ENCODE results near the gene LYST. TPM values are rescaled to one million over a fixed set of nuclear protein-coding genes. Genes with fewer than 3 reads are reported as not detected.
"Not testable (repeated sequence)": the region's sequence is repeated elsewhere in the genome, so short reads cannot be mapped to it uniquely, and the experiment has no call there.

Gene LYST
- polyA plus RNA-seq, 1 donor from 2014 or later, result 23.4 TPM

DNA sequence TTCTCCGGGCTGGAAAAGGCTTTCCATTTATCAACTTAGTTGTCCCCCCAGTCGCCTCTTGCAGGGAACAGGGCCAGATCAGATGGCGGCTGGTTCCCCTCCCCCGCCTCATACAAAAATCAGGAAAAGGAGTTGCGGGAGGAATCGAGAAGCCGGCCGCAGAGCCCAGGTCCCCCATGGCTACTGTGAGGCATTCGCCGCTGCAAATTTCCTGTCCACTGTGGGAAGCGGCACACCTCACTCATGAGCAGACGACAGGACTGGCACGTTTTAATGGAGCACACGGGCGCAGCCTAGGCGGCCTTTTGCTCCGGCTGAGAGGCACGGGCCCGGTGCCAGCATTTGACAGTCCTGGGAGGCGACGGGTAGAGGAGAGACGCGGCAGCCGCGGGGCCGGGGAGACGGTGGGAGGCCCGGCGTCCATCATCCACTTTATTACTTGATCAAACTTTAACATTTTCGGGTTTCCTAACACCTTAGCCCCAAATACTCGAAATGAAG, 218.2 kb downstream of the LYST start:
- no peaks in the 10 kb centered on the region for H3K9me3 ChIP-seq (ENCODE audit: low read length)
- H4K20me1 ChIP-seq (ENCODE audit: insufficient read depth), result no peaks in the 10 kb centered on the region
- H3K27me3 ChIP-seq (ENCODE audit: insufficient read depth, low read depth, low read length), result peaks cover 12% of the 10 kb centered on the region
- peak overlapping the region; percentile 51 for H2AFZ ChIP-seq (ENCODE audit: low read depth, low read length)
- H3K9me2 ChIP-seq (ENCODE audit: insufficient read depth, low read length), result no peaks in the 10 kb centered on the region
- peak overlapping the region; percentile 96 for H3K9ac ChIP-seq (ENCODE audit: low read length)
- peak overlapping the region; percentile 99 for H3K4me3 ChIP-seq (ENCODE audit: low read length)
- H3K79me2 ChIP-seq (replicated peaks; ENCODE audit: insufficient read depth, low read length), result peaks cover 51% of the 10 kb centered on the region
- TF ChIP-seq TAF1 (IDR thresholded peaks at IDR 0.05; ENCODE audit: low read depth) (no peak), EZH2 (IDR thresholded peaks at IDR 0.05; ENCODE audit: borderline replicate concordance, insufficient read depth, low read length, poor library complexity, severe bottlenecking) (no peak), MXI1 (conservative IDR thresholded peaks at IDR 0.05; ENCODE audit: poor library complexity, severe bottlenecking) (peak; percentile 52), RAD21 (conservative IDR thresholded peaks at IDR 0.05) (no peak), EP300 (conservative IDR thresholded peaks at IDR 0.05; ENCODE audit: poor library complexity, severe bottlenecking) (no peak)
- TF ChIP-seq, protein P1, sequence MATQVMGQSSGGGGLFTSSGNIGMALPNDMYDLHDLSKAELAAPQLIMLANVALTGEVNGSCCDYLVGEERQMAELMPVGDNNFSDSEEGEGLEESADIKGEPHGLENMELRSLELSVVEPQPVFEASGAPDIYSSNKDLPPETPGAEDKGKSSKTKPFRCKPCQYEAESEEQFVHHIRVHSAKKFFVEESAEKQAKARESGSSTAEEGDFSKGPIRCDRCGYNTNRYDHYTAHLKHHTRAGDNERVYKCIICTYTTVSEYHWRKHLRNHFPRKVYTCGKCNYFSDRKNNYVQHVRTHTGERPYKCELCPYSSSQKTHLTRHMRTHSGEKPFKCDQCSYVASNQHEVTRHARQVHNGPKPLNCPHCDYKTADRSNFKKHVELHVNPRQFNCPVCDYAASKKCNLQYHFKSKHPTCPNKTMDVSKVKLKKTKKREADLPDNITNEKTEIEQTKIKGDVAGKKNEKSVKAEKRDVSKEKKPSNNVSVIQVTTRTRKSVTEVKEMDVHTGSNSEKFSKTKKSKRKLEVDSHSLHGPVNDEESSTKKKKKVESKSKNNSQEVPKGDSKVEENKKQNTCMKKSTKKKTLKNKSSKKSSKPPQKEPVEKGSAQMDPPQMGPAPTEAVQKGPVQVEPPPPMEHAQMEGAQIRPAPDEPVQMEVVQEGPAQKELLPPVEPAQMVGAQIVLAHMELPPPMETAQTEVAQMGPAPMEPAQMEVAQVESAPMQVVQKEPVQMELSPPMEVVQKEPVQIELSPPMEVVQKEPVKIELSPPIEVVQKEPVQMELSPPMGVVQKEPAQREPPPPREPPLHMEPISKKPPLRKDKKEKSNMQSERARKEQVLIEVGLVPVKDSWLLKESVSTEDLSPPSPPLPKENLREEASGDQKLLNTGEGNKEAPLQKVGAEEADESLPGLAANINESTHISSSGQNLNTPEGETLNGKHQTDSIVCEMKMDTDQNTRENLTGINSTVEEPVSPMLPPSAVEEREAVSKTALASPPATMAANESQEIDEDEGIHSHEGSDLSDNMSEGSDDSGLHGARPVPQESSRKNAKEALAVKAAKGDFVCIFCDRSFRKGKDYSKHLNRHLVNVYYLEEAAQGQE (IDR thresholded peaks at IDR 0.05; ENCODE audit: borderline replicate concordance), result no peak
- H3K27ac ChIP-seq (ENCODE audit: low read length), result peak overlapping the region; percentile 80
- peak overlapping the region; percentile 89 for H3K4me2 ChIP-seq (ENCODE audit: low read length)
- H3K36me3 ChIP-seq (ENCODE audit: insufficient read depth, low read length), result no peaks in the 10 kb centered on the region
- H3F3A ChIP-seq (ENCODE audit: insufficient read depth, low read length, poor library complexity, severe bottlenecking), result no peaks in the 10 kb centered on the region

GRCh38 chr1:235647537-235647936, 219.2 kb downstream of the LYST start:
- not testable (repeated sequence) for H4K20me1 ChIP-seq (ENCODE audit: insufficient read depth)

GRCh38 chr1:235646463-235646862, 220.2 kb downstream of the LYST start:
- H3K4me3 ChIP-seq (ENCODE audit: low read length), result peak overlapping the region; percentile 99
- peaks cover 60% of the 10 kb centered on the region for H3K79me2 ChIP-seq (replicated peaks; ENCODE audit: insufficient read depth, low read length)
- H3K9me3 ChIP-seq (ENCODE audit: low read length), result no peaks in the 10 kb centered on the region
- no peaks in the 10 kb centered on the region for H3K9me2 ChIP-seq (ENCODE audit: insufficient read depth, low read length)
- TF ChIP-seq RAD21 (conservative IDR thresholded peaks at IDR 0.05) (no peak), MXI1 (conservative IDR thresholded peaks at IDR 0.05; ENCODE audit: poor library complexity, severe bottlenecking) (no peak), TAF1 (IDR thresholded peaks at IDR 0.05; ENCODE audit: low read depth) (no peak), EP300 (conservative IDR thresholded peaks at IDR 0.05; ENCODE audit: poor library complexity, severe bottlenecking) (no peak), CTCF (IDR thresholded peaks at IDR 0.05; ENCODE audit: poor library complexity, severe bottlenecking) (no peak), EZH2 (IDR thresholded peaks at IDR 0.05; ENCODE audit: borderline replicate concordance, insufficient read depth, low read length, poor library complexity, severe bottlenecking) (no peak), POLR2AphosphoS5 (IDR thresholded peaks at IDR 0.05) (no peak), SMC3 (conservative IDR thresholded peaks at IDR 0.05; ENCODE audit: poor library complexity) (no peak)
- TF ChIP-seq, protein P1 (IDR thresholded peaks at IDR 0.05; ENCODE audit: borderline replicate concordance), result no peak
- no peaks in the 10 kb centered on the region for H4K20me1 ChIP-seq (ENCODE audit: insufficient read depth)
- no peaks in the 10 kb centered on the region for H3F3A ChIP-seq (ENCODE audit: insufficient read depth, low read length, poor library complexity, severe bottlenecking)
- no peak overlapping the region for H3K27ac ChIP-seq (ENCODE audit: low read length)
- no peak overlapping the region for H3K4me2 ChIP-seq (ENCODE audit: low read length)
- no peaks in the 10 kb centered on the region for H3K36me3 ChIP-seq (ENCODE audit: insufficient read depth, low read length)
- H3K9ac ChIP-seq (ENCODE audit: low read length), result no peak overlapping the region
- no peak overlapping the region for H2AFZ ChIP-seq (ENCODE audit: low read depth, low read length)
- peaks cover 12% of the 10 kb centered on the region for H3K27me3 ChIP-seq (ENCODE audit: insufficient read depth, low read depth, low read length)

More at GRCh38 chr1:235647537-235647936, 219.2 kb downstream of the LYST start:
- H2AFZ ChIP-seq (ENCODE audit: low read depth, low read length); H3K27ac ChIP-seq (ENCODE audit: low read length); H3K9ac ChIP-seq (ENCODE audit: low read length); H3K9me3 ChIP-seq (ENCODE audit: low read length); H3F3A ChIP-seq (ENCODE audit: insufficient read depth, low read length, poor library complexity, severe bottlenecking); H3K4me2 ChIP-seq (ENCODE audit: low read length); H3K9me2 ChIP-seq (ENCODE audit: insufficient read depth, low read length); H3K36me3 ChIP-seq (ENCODE audit: insufficient read depth, low read length): not testable (repeated sequence)
- peak overlapping the region; percentile 99 for H3K4me3 ChIP-seq (ENCODE audit: low read length)
- H3K27me3 ChIP-seq (ENCODE audit: insufficient read depth, low read depth, low read length), result peaks cover 12% of the 10 kb centered on the region
- peaks cover 56% of the 10 kb centered on the region for H3K79me2 ChIP-seq (replicated peaks; ENCODE audit: insufficient read depth, low read length)

All from neural cell (in vitro differentiated cells).